ENCODE results near the gene GFOD1.
"Not testable (repeated sequence)": the region's sequence is repeated elsewhere in the genome, so short reads cannot be mapped to it uniquely, and the experiment has no call there.

DNA sequence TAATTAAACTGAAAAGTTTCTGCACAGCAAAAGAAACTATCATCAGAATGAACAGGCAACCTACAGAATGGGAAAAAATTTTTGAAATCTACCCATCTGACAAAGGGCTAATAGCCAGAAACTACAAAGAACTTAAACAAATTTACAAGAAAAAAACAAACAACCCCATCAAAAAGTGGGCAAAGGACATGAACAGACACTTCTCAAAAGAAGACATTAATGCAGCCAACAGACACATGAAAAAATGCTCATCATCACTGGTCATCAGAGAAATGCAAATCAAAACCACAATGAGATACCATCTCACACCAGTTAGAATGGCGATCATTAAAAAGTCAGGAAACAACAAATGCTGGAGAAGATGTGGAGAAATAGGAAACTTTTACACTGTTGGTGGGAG, 98.6 kb downstream of the GFOD1 start:
- TF ChIP-seq POLR2A, POLR2AphosphoS5 (IDR thresholded peaks at IDR 0.05; ENCODE audit: low read depth, low read length): not testable (repeated sequence)

All from GM12892 (cell line).